ENCODE measurements around the gene CHST11.

- peak; percentile 99 for TF ChIP-seq CTCF (IDR thresholded peaks at IDR 0.05)
- TF ChIP-seq ZFX (IDR thresholded peaks at IDR 0.05; ENCODE audit: borderline replicate concordance), result no peak
These were observed 333.8 kb downstream of the CHST11 start for GRCh38 chr12:104790296-104791125.

Data from 22Rv1 (cell line).